Measurements from ENCODE around the gene TANK. TPM values are rescaled to one million over a fixed set of nuclear protein-coding genes. Genes with fewer than 3 reads are reported as not detected.

TANK gene
- total RNA-seq: 10 to 100 TPM; 70.3 to 73.5 TPM

GRCh38 chr2:161160226-161161073 lies at the start of gene TANK:
Gene TANK, plus strand, starts transcription at chr2:161160428. Its CDS starts 19,235 bp downstream, at chr2:161179663.
- CTCF ChIA-PET: interaction anchor here (0.8 to 1.4 kb wide), 3 partner anchors 13 to 785 kb away, joined by 3 to 4 read pairs (median 3); no protein-coding TSS in a partner anchor
- POLR2A ChIA-PET: interaction anchor here (1.4 kb wide), 1 partner anchor 22 kb away, joined by 3 read pairs; no protein-coding TSS in a partner anchor

DNA sequence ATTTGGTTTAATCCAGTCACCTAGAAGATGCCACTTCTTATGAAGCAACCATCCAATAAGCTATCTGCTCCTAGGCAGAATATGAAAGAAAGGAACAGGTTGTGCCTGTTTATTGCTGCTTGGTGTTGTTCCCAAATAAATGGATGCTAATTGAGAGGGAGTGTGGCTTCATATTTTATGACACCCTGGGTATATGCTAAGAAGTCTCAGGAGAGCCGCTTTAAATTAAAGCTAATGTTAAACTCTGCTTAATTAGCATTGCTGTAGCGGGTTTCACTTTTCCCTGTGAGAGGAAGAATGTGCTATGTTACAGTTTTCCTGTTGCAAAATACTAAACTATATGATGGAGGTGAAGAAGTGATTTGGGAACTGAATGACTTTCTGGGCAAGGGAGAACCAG lies 48.7 kb upstream of the TANK start:
- POLR2A ChIA-PET: no interaction called here
- CTCF ChIA-PET: interaction anchor here (1.0 kb wide), 1 partner anchor 25 kb away, joined by 3 read pairs; no protein-coding TSS in a partner anchor

- POLR2A ChIA-PET: no interaction called here
- CTCF ChIA-PET: interaction anchor here (1.3 kb wide), 1 partner anchor 24 kb away, joined by 3 read pairs; no protein-coding TSS in a partner anchor
Observed at GRCh38 chr2:161112908-161113307, 47.3 kb upstream of the TANK start.

- ChIA-PET CTCF (interaction anchor here (1.3 kb wide), 1 partner anchor 25 kb away, joined by 3 read pairs; no protein-coding TSS in a partner anchor), POLR2A (no interaction called here)
Observed at GRCh38 chr2:161113693-161114575, 46.3 kb upstream of the TANK start.

GRCh38 chr2:161115205-161115604 lies 45.0 kb upstream of the TANK start:
- ChIA-PET CTCF (no interaction called here), POLR2A (no interaction called here)

GRCh38 chr2:161115605-161116380 lies 44.4 kb upstream of the TANK start:
- POLR2A ChIA-PET: interaction anchor here (0.7 kb wide), 1 partner anchor 1202 kb away, joined by 3 read pairs; no protein-coding TSS in a partner anchor
- CTCF ChIA-PET: no interaction called here

GRCh38 chr2:161116509-161116908 lies 43.7 kb upstream of the TANK start:
- CTCF ChIA-PET: no interaction called here
- POLR2A ChIA-PET: interaction anchor here (0.7 kb wide), 1 partner anchor 1201 kb away, joined by 3 read pairs; no protein-coding TSS in a partner anchor

DNA sequence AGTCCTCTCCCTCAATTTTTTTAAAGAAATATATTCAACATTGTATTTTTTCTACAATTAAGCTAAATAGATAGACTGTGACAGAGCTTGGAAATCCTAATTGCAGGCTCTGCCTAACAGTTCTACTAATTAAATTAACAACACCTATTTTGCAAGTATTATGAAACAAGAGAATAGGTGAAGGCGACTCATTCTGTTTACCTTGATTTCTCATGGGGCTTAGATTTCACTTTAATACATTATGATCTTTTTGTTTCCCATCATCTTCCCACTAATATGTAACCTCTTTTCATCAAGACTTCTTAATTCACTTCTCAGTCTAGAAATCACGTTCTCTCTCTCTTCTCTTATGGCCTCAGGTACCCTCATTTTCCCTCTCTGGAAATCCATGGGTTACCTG lies 42.7 kb upstream of the TANK start:
- ChIA-PET POLR2A (no interaction called here), CTCF (interaction anchor here (0.9 kb wide), 1 partner anchor 49 kb away, joined by 3 read pairs; no protein-coding TSS in a partner anchor)

DNA sequence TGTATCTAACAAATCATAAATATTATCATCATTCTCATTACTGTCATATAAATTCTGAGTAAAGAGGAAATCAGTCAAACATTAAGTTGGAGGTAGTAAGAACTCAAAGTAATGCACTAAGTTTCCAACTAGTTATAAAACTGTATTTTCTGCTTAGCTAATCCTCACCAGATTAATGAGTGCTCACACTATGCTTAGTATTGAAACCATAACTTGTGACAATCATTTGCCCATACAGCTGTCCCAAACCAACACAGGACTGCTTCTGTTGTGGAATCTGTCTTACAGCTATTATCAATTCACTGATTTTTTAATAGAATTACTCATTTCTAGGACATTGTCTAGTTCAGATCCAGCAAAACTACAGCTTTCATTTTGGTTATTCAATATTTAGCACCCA lies 41.5 kb upstream of the TANK start:
- ChIA-PET POLR2A (interaction anchor here (0.5 kb wide), 1 partner anchor 31 kb away, joined by 3 read pairs; no protein-coding TSS in a partner anchor), CTCF (interaction anchor here (1.0 kb wide), 1 partner anchor 14 kb away, joined by 3 read pairs; no protein-coding TSS in a partner anchor)

GRCh38 chr2:161119483-161119882 lies 40.7 kb upstream of the TANK start:
- CTCF ChIA-PET: interaction anchor here (1.0 kb wide), 1 partner anchor 15 kb away, joined by 3 read pairs; no protein-coding TSS in a partner anchor
- POLR2A ChIA-PET: no interaction called here

- CTCF ChIA-PET: no interaction called here
- POLR2A ChIA-PET: no interaction called here
Observed at GRCh38 chr2:161120775-161121174, 39.5 kb upstream of the TANK start.

- CTCF ChIA-PET: no interaction called here
- POLR2A ChIA-PET: no interaction called here
Observed at GRCh38 chr2:161121622-161122021, 38.6 kb upstream of the TANK start.

GRCh38 chr2:161122772-161123530 lies 37.3 kb upstream of the TANK start:
- POLR2A ChIA-PET: interaction anchor here (1.2 kb wide), 1 partner anchor 13 kb away, joined by 3 read pairs; no protein-coding TSS in a partner anchor
- CTCF ChIA-PET: interaction anchor here (0.9 kb wide), 1 partner anchor 19 kb away, joined by 3 read pairs; no protein-coding TSS in a partner anchor

DNA sequence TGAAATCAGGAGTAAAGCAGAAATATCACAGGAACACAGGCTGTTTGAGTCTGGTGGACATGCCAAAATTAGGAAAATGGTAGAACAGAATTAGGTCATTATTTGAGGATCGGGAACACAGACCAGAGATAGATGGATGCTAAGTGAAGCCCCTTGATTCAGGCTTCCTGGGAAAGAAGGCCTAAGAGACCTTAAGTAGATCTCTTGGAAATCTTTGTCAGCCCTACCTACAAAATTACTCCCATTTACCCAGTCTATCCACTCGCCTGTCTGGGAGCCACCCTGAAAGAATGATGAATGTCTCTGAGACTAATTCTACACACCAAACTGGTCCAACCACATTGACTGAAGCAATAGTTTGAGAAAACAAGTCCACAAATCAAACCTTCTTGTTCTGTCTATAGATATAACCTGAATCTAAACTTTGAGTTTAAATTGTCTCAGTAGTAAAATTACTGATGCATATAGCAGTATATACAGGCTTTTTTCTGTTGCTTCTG lies 36.6 kb upstream of the TANK start:
- POLR2A ChIA-PET: interaction anchor here (1.2 kb wide), 1 partner anchor 13 kb away, joined by 3 read pairs; no protein-coding TSS in a partner anchor
- CTCF ChIA-PET: no interaction called here

GRCh38 chr2:161124201-161124600 lies 36.0 kb upstream of the TANK start:
- CTCF ChIA-PET: interaction anchor here (1.3 kb wide), 1 partner anchor 60 kb away, joined by 4 read pairs; no protein-coding TSS in a partner anchor
- POLR2A ChIA-PET: no interaction called here

DNA sequence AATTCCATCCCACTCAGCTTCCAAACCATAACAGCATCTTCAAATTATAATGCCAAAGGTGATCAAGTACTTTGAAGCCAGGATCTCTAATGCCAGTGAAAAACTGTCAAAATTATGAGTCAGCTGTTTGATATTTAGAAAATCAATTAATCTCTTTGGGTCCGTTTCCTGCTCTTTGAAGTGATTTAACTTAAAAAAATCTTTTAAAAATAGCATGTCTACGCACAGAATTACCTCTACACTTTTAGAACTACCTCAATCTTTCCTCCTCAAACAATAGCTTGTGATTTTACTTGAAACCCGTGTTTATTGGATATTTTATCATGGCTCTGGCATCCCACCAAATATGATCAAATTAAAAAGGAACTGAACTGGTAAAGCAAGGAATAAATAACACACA lies 31.3 kb upstream of the TANK start:
- POLR2A ChIA-PET: no interaction called here
- CTCF ChIA-PET: no interaction called here

GRCh38 chr2:161130354-161130753 lies 29.9 kb upstream of the TANK start:
- ChIA-PET POLR2A (no interaction called here), CTCF (no interaction called here)

DNA sequence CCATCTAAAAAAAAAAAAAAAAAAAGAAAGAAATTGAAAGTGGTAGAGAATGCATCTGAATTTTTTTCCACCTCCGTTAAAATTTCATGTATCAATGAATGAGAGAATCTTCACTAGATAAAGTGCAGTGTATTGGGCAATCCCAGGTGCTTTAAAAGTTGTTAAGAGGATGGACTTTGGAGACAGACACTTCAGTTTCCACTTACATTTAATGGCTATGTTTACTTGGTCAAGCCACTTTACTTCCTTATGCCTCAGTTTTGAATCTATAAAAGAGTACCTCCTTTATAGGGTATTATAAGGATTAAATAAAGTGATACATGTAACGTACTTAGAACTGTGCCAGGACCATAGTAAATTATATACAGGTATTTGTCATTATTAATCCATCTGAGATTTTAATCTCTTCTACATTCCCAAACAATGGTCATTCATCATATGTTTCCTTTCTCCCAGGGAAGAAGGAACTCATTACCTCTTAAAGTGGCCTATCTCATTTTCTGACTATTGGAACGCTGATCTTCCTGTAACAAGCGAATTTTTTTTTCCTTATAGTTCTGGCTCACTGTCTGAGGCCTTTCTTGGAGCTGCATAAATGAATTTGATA lies 29.1 kb upstream of the TANK start:
- ChIA-PET POLR2A (no interaction called here), CTCF (no interaction called here)

Data from activated CD8-positive, alpha-beta memory T cell treated with anti-CD3 and anti-CD28 coated beads for 36 hours (primary cell).